KMS-11 (cell line): ENCODE results near the gene TRPC1.
"Not testable (repeated sequence)": the region's sequence is repeated elsewhere in the genome, so short reads cannot be mapped to it uniquely, and the experiment has no call there.

ENCODE experiments used
- H2AFZ ChIP-seq: fragments of 200-600 bp; sonication (generic); 2 replicates; pipeline ENCODE4 v1.6.1; 2016; ENCODE audit warnings: antibody characterized with exemption, mixed run types, low read depth
- H3K27ac ChIP-seq: fragments of 200-600 bp; sonication (generic); 2 replicates; pipeline ENCODE4 v1.6.1; 2016; ENCODE audit warnings: mild to moderate bottlenecking, mixed run types
- H3K27me3 ChIP-seq: fragments of 200-600 bp; sonication (generic); 2 replicates; pipeline ENCODE4 v1.6.1; 2017; ENCODE audit warnings: mild to moderate bottlenecking, low read depth, mixed run types, moderate library complexity; ENCODE audit not compliant: insufficient read depth
- H3K36me3 ChIP-seq: fragments of 200-600 bp; sonication (generic); 2 replicates; pipeline ENCODE4 v1.6.1; 2017; ENCODE audit warnings: mild to moderate bottlenecking, mixed run types; ENCODE audit not compliant: insufficient read depth
- H3K4me1 ChIP-seq: fragments of 200-600 bp; sonication (generic); 2 replicates; pipeline ENCODE4 v1.6.1; 2016; ENCODE audit warnings: mild to moderate bottlenecking, low read depth, mixed run types; ENCODE audit not compliant: poor library complexity, severe bottlenecking
- H3K4me2 ChIP-seq: fragments of 200-600 bp; sonication (generic); 2 replicates; pipeline ENCODE4 v1.7.0; 2016; ENCODE audit warnings: mild to moderate bottlenecking, mixed run types
- H3K4me3 ChIP-seq: fragments of 200-600 bp; sonication (generic); IDR thresholded peaks from 2 replicates; pipeline ENCODE4 v1.6.1; 2017; ENCODE audit warnings: low read depth, low read length, mixed read lengths; ENCODE audit not compliant: insufficient read depth
- H3K79me2 ChIP-seq: fragments of 200-600 bp; sonication (generic); 2 replicates; pipeline ENCODE4 v1.6.1; 2016; ENCODE audit warnings: low read depth, mixed run types; ENCODE audit not compliant: insufficient read depth
- H3K9ac ChIP-seq: fragments of 200-600 bp; sonication (generic); 2 replicates; pipeline ENCODE4 v1.6.1; 2016; ENCODE audit warnings: mild to moderate bottlenecking, mixed run types
- H4K20me1 ChIP-seq: fragments of 200-600 bp; sonication (generic); 2 replicates; pipeline ENCODE4 v1.6.1; 2016; ENCODE audit warnings: mild to moderate bottlenecking, mixed run types; ENCODE audit not compliant: insufficient read depth
- TF ChIP-seq, protein P1 (sequence below): fragments of 200-600 bp; sonication (generic); conservative IDR thresholded peaks from 2 replicates; pipeline ENCODE4 v1.6.1; 2017; ENCODE audit warnings: low read depth, mild to moderate bottlenecking, antibody characterized with exemption, low read length, moderate library complexity, mixed read lengths

The TRPC1 gene

DNA sequence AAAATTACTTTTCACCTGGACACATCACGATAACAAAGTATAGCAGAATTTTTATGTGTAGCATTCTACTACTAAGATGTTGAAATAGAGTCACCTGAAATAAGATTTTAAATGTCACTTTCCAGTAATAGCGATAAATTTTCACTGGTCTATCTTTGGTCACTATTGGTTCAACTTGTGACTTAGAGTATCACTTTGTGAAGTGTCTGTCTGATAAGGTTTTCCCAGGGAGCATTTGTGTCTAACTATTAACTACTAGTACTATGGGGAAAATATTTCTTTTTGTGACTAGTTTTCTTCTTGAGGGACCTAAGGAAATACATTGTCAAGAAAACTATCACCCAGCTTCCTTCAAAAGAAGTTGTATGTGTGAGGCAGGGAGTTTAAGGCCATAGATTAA lies 11.0 kb downstream of the TRPC1 start:
- TF ChIP-seq, protein P1, sequence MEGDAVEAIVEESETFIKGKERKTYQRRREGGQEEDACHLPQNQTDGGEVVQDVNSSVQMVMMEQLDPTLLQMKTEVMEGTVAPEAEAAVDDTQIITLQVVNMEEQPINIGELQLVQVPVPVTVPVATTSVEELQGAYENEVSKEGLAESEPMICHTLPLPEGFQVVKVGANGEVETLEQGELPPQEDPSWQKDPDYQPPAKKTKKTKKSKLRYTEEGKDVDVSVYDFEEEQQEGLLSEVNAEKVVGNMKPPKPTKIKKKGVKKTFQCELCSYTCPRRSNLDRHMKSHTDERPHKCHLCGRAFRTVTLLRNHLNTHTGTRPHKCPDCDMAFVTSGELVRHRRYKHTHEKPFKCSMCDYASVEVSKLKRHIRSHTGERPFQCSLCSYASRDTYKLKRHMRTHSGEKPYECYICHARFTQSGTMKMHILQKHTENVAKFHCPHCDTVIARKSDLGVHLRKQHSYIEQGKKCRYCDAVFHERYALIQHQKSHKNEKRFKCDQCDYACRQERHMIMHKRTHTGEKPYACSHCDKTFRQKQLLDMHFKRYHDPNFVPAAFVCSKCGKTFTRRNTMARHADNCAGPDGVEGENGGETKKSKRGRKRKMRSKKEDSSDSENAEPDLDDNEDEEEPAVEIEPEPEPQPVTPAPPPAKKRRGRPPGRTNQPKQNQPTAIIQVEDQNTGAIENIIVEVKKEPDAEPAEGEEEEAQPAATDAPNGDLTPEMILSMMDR = no peak
- Histone ChIP-seq H3K4me2 (no peak overlapping the region), H3K9ac (no peak overlapping the region), H3K27me3 (no peaks in the 10 kb centered on the region), H3K36me3 (no peaks in the 10 kb centered on the region; the same call in 1 of the 2 replicates), H2AFZ (no peak overlapping the region), H4K20me1 (no peaks in the 10 kb centered on the region), H3K27ac (no peak overlapping the region), H3K79me2 (no peaks in the 10 kb centered on the region), H3K4me1 (peaks cover 4% of the 10 kb centered on the region), H3K4me3 (no peak overlapping the region)

DNA sequence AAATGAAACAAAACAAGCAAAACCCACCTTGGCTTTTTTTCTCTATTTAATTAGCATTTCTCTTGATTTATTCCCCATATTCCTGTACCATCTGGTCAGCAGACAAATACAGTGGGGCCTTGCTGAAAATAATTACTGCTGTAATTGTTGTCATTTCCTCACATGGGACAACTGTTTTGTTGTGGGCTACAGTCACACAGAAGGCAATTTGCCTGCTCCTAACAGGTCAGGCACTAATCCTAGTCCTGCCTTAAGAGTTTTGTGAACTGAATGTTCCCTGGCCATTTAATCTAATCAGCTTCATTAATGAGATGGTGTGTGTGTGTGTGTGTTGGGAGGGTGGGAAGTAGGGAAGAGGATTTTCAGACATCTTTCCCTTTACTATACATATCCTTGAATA lies 11.6 kb downstream of the TRPC1 start:
- no peak overlapping the region for H2AFZ ChIP-seq
- no peak overlapping the region for H3K4me3 ChIP-seq
- no peak overlapping the region for H3K4me2 ChIP-seq
- no peak overlapping the region for H3K9ac ChIP-seq
- H3K4me1 ChIP-seq = peaks cover 4% of the 10 kb centered on the region
- no peaks in the 10 kb centered on the region for H3K27me3 ChIP-seq
- H3K27ac ChIP-seq = no peak overlapping the region
- TF ChIP-seq, protein P1 = no peak
- no peaks in the 10 kb centered on the region for H3K79me2 ChIP-seq
- H3K36me3 ChIP-seq = no peaks in the 10 kb centered on the region
- H4K20me1 ChIP-seq = no peaks in the 10 kb centered on the region

DNA sequence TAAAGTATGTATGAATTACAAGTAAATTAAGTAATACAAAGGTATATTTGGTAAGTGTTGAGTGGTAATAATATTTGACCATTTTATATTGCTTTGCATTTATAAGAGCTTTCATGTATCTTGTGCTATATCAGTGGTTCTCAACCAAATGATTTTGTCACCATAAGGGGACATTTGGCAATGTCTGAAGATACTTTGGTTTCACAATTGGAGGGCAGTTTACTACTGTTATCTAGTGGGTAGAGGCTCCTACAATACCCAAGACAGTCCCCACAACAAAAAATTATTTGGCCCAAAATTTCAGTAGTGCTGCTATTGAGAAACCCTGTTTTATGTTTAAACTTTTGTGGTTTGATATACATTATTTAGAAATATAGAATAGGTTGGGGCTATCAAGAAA lies 14.6 kb downstream of the TRPC1 start:
- Histone ChIP-seq H3K9ac (no peak overlapping the region), H3K4me3 (no peak overlapping the region), H3K27ac (no peak overlapping the region), H3K4me1 (peaks cover 4% of the 10 kb centered on the region), H3K4me2 (no peak overlapping the region), H3K27me3 (no peaks in the 10 kb centered on the region), H3K36me3 (no peaks in the 10 kb centered on the region), H4K20me1 (no peaks in the 10 kb centered on the region), H2AFZ (no peak overlapping the region), H3K79me2 (no peaks in the 10 kb centered on the region)
- TF ChIP-seq, protein P1 = no peak

DNA sequence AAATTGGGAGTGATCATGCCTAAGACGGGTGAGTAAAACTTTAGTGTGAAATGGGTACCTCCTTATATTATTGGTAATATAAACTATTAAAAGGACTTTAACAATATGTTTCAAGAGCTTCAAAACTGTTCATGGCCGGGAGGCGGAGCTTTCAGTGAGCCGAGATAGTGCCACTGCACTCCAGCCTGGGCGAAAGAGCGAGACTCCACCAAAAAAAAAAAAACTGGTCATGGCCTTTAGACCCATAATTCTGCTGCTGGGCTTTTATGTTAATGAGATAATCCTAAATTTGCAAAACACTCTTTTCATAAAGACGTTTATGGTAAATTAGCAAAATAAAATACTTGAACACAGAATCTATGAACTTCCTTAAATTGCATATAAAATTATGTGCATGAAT lies 22.8 kb downstream of the TRPC1 start:
- no peak overlapping the region for H3K4me3 ChIP-seq
- H3K27me3 ChIP-seq = no peaks in the 10 kb centered on the region
- TF ChIP-seq, protein P1 = no peak
- no peak overlapping the region for H3K9ac ChIP-seq
- no peaks in the 10 kb centered on the region for H3K79me2 ChIP-seq
- no peak overlapping the region for H3K27ac ChIP-seq
- no peaks in the 10 kb centered on the region for H3K4me1 ChIP-seq
- H3K4me2 ChIP-seq = no peak overlapping the region
- no peaks in the 10 kb centered on the region for H4K20me1 ChIP-seq
- no peak overlapping the region for H2AFZ ChIP-seq
- no peaks in the 10 kb centered on the region; the same call in 1 of the 2 replicates for H3K36me3 ChIP-seq

DNA sequence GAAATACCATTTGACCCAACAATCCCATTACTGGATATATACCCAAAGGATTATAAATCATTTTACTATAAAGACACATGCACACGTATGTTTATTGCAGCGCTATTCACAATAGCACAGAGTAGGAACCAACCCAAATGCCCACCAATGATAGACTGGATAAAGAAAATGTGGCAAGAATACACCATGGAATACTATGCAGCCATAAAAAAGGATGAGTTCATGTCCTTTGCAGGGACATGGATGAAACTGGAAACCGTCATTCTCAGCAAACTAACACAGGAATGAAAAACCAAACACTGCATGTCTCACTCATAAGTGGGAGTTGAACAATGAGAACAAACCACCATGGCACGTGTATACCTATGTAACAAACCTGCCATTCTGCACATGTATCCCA lies 26.7 kb downstream of the TRPC1 start:
- not testable (repeated sequence) for H3K4me2 ChIP-seq, H3K9ac ChIP-seq, H2AFZ ChIP-seq, H3K4me1 ChIP-seq, H3K27ac ChIP-seq, H3K27me3 ChIP-seq, H3K4me3 ChIP-seq, H4K20me1 ChIP-seq, H3K36me3 ChIP-seq, H3K79me2 ChIP-seq

DNA sequence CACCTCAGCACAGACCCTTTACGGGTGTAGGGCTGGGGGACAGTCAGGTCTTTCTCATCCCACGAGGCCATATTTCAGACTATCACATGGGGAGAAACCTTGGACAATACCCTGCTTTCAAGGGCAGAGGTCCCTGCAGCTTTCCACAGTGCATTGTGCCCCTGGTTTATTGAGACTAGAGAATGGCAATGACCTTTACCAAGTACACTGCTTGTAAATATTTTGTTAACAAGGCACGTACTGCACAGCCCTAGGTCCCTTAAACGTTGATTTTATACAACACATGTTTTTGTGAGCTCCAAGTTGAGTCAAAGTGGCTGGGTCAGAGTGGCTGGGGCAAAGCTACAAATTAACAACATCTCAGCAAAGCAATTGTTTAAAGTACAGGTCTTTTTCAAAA lies 28.8 kb downstream of the TRPC1 start:
- H4K20me1 ChIP-seq, H3K4me3 ChIP-seq, H3K4me1 ChIP-seq, H3K27ac ChIP-seq, H2AFZ ChIP-seq, H3K9ac ChIP-seq, H3K79me2 ChIP-seq, H3K36me3 ChIP-seq, H3K4me2 ChIP-seq, H3K27me3 ChIP-seq: not testable (repeated sequence)
